MM.1S (cell line): ENCODE results near the gene DUOX1.

ENCODE experiments used
- EZH2 ChIP-seq: fragments of 300-600 bp; sonication (generic); optimal IDR thresholded peaks from 2 replicates; pipeline ENCODE3; 2017; ENCODE audit warnings: low read depth, mild to moderate bottlenecking, antibody characterized with exemption, low read length, mixed read lengths
- TF ChIP-seq, protein P1 (sequence below): fragments of 300-600 bp; sonication (generic); IDR thresholded peaks from 2 replicates; pipeline ENCODE4 v1.5.1; 2016; ENCODE audit warnings: antibody characterized with exemption, low read length, mixed read lengths

- TF ChIP-seq, protein P1, sequence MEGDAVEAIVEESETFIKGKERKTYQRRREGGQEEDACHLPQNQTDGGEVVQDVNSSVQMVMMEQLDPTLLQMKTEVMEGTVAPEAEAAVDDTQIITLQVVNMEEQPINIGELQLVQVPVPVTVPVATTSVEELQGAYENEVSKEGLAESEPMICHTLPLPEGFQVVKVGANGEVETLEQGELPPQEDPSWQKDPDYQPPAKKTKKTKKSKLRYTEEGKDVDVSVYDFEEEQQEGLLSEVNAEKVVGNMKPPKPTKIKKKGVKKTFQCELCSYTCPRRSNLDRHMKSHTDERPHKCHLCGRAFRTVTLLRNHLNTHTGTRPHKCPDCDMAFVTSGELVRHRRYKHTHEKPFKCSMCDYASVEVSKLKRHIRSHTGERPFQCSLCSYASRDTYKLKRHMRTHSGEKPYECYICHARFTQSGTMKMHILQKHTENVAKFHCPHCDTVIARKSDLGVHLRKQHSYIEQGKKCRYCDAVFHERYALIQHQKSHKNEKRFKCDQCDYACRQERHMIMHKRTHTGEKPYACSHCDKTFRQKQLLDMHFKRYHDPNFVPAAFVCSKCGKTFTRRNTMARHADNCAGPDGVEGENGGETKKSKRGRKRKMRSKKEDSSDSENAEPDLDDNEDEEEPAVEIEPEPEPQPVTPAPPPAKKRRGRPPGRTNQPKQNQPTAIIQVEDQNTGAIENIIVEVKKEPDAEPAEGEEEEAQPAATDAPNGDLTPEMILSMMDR = no peak
- TF ChIP-seq EZH2 = no peak
Observed at GRCh38 chr15:45091161-45091560, 38.6 kb upstream of the DUOX1 start.
